Panc1 (cell line): ENCODE data around the gene MILR1. TPM values are rescaled to one million over a fixed set of nuclear protein-coding genes. Genes with fewer than 3 reads are reported as not detected.

ENCODE experiments used
- ATAC-seq: fragments of 200-7000 bp; cut with Tn5 transposase; 2 replicates; pipeline ENCODE4 v1.9.1; 2020; ENCODE audit warnings: mild to moderate bottlenecking, moderate library complexity
- BruUV-seq: library from RNA; stranded (reverse); fragments of 400-500 nt; replicated peaks from 2 replicates; lab custom pipeline; 2021; lab: Mats Ljungman, UMichigan
- CTCF ChIA-PET: fragments of 300-600 bp; sonication (Branson Sonifier 250); formaldehyde crosslinking; loops from one replicate; lab custom pipeline; 2022; ENCODE audit warnings: antibody characterized with exemption; lab: Charles Lee
- POLR2A ChIA-PET: fragments of 300-600 bp; sonication (Branson Sonifier 250); formaldehyde crosslinking; loops from one replicate; lab custom pipeline; 2022; ENCODE audit warnings: antibody characterized with exemption; lab: Charles Lee
- DNase-seq: peaks from one replicate; pipeline ENCODE4 v3.0.0-alpha.2; 2010; ENCODE audit warnings: low read depth, low spot score
- H3K27ac ChIP-seq: 2 replicates; pipeline ENCODE4 v1.5.1; 2011; ENCODE audit warnings: mild to moderate bottlenecking, low read length, inconsistent platforms
- H3K27me3 ChIP-seq: fragments of 200-500 bp; sonication (Bioruptor generic); 2 replicates; pipeline ENCODE4 v1.6.0; 2014; ENCODE audit warnings: low read length, inconsistent platforms; ENCODE audit not compliant: control insufficient read depth, insufficient read depth
- H3K36me3 ChIP-seq: fragments of 200-500 bp; sonication (Bioruptor generic); 2 replicates; pipeline ENCODE4 v1.5.1; 2014; ENCODE audit warnings: inconsistent platforms, mild to moderate bottlenecking, low read length, moderate library complexity; ENCODE audit not compliant: control insufficient read depth, insufficient read depth
- H3K4me1 ChIP-seq: 2 replicates; pipeline ENCODE4 v1.5.1; 2011; ENCODE audit warnings: inconsistent platforms, mild to moderate bottlenecking, low read length, moderate library complexity; ENCODE audit not compliant: control insufficient read depth, insufficient read depth
- H3K4me3 ChIP-seq, 2 experiments: 2 replicates each; pipeline ENCODE4 v1.5.1; 2011 to 2012; ENCODE audit warnings: low read depth in 2 of 2, low read length in 2 of 2, mild to moderate bottlenecking in 2 of 2, inconsistent platforms in 1 of 2, moderate library complexity in 1 of 2
- H3K9me3 ChIP-seq: fragments of 200-500 bp; sonication (Bioruptor generic); 2 replicates; pipeline ENCODE4 v1.5.1; 2014; ENCODE audit warnings: low read depth, mild to moderate bottlenecking, inconsistent platforms, low read length, moderate library complexity; ENCODE audit not compliant: control insufficient read depth, insufficient read depth
- POLR2AphosphoS5 ChIP-seq: IDR thresholded peaks from 2 replicates; pipeline ENCODE4 v1.6.1; 2012; ENCODE audit warnings: mild to moderate bottlenecking, low read depth, low read length, moderate library complexity
- SIN3A ChIP-seq: IDR thresholded peaks from 2 replicates; pipeline ENCODE4 v1.6.1; 2012; ENCODE audit warnings: low read depth, mild to moderate bottlenecking, low read length, moderate library complexity, borderline replicate concordance; ENCODE audit not compliant: insufficient read depth
- TCF7L2 ChIP-seq: IDR thresholded peaks from 2 replicates; pipeline ENCODE4 v1.6.1; 2011; ENCODE audit warnings: mild to moderate bottlenecking, low read depth, low read length, inconsistent platforms
- in situ Hi-C: cut with HindIII; loops from 2 replicates; pipeline ENCODE4 v1.10.0; 2016; ENCODE audit warnings: low sequenced_read_pairs, low pct_unique_long_range_greater_than_20kb
- intact Hi-C: fragments of 100-400 bp; cut with micrococcal nuclease; formaldehyde crosslinking; loops from one replicate; pipeline ENCODE4 v1.10.0; 2022; ENCODE audit not compliant: unreplicated experiment
- total RNA-seq: library from RNA; stranded (reverse); gene quantifications from one replicate; pipeline ENCODE4 v1.2.1, GENCODE V29; 2021; ENCODE audit not compliant: unreplicated experiment
- TF ChIP-seq, protein P1 (sequence below), 2 experiments: IDR thresholded peaks; 2 replicates each; pipeline ENCODE4 v1.6.1; 2011 to 2012; ENCODE audit warnings: low read depth in 2 of 2, control low read depth in 1 of 2, low read length in 1 of 2, mild to moderate bottlenecking in 1 of 2, moderate library complexity in 1 of 2; ENCODE audit not compliant: insufficient read depth in 1 of 2
- TF ChIP-seq, protein P2 (sequence below): fragments of 450-650 bp; IDR thresholded peaks from 2 replicates; pipeline ENCODE4 v1.5.1; 2017; ENCODE audit warnings: mild to moderate bottlenecking

The MILR1 gene
- total RNA-seq, 1 experiment from 2014 or later: not detected

DNA sequence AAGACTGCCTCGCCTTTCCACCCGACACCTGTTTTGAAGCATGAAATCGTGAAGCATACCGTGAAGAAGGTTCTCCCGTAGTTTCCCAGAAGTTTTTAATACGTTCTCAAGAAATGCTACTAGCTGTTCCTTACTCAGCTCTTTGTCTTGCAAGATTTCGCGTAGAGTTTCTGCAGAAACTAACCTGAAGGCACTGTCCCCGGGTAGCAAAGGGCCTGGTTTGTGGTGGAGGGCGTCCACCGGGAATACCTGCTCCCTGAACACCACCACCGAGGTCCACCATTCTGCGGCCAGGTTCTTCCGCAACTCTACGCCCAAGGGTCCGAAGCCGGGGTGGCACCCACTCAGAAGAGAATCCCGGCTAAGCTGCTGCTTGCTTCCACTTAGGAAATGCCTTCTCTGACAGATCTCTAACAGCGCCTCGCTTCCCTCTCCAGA, 47.5 kb downstream of the MILR1 start:
- no TSS peak for BruUV-seq
- Histone ChIP-seq H3K9me3 (no peaks in the 10 kb centered on the region), H3K4me1 (peaks cover 35% of the 10 kb centered on the region), H3K4me3 (peak overlapping the region; percentile 90 to 93), H3K27me3 (no peaks in the 10 kb centered on the region), H3K27ac (peak overlapping the region; percentile 93), H3K36me3 (peaks cover 36% of the 10 kb centered on the region)
- POLR2A ChIA-PET: interaction anchor here (0.6 to 0.9 kb wide), 4 partner anchors 9 to 196 kb away, joined by 3 to 6 read pairs (median 4); no protein-coding TSS in a partner anchor
- ATAC-seq (no peak), DNase-seq (no peak)
- TF ChIP-seq SIN3A (no peak), TCF7L2 (no peak), POLR2AphosphoS5 (no peak)
- TF ChIP-seq, protein P1, sequence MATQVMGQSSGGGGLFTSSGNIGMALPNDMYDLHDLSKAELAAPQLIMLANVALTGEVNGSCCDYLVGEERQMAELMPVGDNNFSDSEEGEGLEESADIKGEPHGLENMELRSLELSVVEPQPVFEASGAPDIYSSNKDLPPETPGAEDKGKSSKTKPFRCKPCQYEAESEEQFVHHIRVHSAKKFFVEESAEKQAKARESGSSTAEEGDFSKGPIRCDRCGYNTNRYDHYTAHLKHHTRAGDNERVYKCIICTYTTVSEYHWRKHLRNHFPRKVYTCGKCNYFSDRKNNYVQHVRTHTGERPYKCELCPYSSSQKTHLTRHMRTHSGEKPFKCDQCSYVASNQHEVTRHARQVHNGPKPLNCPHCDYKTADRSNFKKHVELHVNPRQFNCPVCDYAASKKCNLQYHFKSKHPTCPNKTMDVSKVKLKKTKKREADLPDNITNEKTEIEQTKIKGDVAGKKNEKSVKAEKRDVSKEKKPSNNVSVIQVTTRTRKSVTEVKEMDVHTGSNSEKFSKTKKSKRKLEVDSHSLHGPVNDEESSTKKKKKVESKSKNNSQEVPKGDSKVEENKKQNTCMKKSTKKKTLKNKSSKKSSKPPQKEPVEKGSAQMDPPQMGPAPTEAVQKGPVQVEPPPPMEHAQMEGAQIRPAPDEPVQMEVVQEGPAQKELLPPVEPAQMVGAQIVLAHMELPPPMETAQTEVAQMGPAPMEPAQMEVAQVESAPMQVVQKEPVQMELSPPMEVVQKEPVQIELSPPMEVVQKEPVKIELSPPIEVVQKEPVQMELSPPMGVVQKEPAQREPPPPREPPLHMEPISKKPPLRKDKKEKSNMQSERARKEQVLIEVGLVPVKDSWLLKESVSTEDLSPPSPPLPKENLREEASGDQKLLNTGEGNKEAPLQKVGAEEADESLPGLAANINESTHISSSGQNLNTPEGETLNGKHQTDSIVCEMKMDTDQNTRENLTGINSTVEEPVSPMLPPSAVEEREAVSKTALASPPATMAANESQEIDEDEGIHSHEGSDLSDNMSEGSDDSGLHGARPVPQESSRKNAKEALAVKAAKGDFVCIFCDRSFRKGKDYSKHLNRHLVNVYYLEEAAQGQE (IDR thresholded peaks at IDR 0.05; ENCODE audit: insufficient read depth in 1 of 2, low read depth in 2 of 2, low read length in 1 of 2): no peak
- TF ChIP-seq, protein P2, sequence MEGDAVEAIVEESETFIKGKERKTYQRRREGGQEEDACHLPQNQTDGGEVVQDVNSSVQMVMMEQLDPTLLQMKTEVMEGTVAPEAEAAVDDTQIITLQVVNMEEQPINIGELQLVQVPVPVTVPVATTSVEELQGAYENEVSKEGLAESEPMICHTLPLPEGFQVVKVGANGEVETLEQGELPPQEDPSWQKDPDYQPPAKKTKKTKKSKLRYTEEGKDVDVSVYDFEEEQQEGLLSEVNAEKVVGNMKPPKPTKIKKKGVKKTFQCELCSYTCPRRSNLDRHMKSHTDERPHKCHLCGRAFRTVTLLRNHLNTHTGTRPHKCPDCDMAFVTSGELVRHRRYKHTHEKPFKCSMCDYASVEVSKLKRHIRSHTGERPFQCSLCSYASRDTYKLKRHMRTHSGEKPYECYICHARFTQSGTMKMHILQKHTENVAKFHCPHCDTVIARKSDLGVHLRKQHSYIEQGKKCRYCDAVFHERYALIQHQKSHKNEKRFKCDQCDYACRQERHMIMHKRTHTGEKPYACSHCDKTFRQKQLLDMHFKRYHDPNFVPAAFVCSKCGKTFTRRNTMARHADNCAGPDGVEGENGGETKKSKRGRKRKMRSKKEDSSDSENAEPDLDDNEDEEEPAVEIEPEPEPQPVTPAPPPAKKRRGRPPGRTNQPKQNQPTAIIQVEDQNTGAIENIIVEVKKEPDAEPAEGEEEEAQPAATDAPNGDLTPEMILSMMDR: no peak
- CTCF ChIA-PET: interaction anchor here (0.7 kb wide), 1 partner anchor 201 kb away, joined by 3 read pairs; no protein-coding TSS in a partner anchor
- intact Hi-C loops: no loop called here
- in situ Hi-C loops: no loop called here

DNA sequence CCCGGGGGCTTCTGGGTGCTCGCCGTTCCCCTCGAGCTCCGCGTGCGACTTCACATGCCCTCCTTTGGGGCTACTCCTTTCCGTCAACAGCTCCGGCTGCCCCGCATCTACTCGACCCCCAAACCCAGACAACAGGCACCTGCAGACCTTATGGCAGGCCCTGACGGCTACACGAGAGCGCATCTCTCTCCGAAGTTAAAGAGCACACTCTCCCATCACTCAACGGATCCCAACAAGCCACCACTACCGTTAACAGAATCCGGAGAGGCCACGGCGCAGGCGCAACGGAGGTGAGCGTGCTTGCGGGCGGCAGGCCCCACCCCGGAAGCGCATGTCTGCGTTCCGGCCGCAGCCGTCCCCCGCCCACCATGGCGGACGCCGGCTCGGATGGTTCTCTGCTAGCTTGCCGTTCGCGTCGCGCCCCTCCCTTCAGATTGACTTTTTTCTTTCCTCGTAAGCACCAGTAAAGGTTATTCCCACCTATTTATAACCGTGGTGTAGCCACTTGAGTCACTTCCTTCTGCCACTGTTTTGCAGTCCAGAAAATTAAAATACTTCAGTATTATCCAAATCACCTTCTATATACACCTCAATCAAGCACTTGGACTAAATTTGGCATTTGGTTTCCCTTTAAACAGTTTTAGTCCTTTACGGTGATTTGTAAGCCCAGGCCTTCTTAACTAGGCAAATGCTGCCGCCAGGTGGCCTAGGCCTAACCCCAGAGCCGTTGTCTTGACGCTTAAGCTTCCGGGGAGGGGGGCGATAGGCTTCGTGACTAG, 48.1 kb downstream of the MILR1 start, which contains the start of gene POLG2:
POLG2 (minus strand) TSS at position 269 of the 779 bp plus-strand sequence; CDS start at position 183, 86 bp downstream.
- no TSS peak for BruUV-seq
- intact Hi-C loops: no loop called here
- H3K4me3 ChIP-seq: peak within 1 kb of the TSS; percentile 90 to 93
- H3K27me3 ChIP-seq: no peaks in the 10 kb centered on the region
- in situ Hi-C loops: no loop called here
- POLR2A ChIA-PET: interaction anchor here (0.6 to 0.9 kb wide), 6 partner anchors 8 to 197 kb away, joined by 3 to 6 read pairs (median 4); partner anchors contain the start of gene CEP95
- H3K9me3 ChIP-seq: no peaks in the 10 kb centered on the region
- H3K36me3 ChIP-seq: peaks cover 42% of the 10 kb centered on the region
- no peak for DNase-seq
- peaks cover 39% of the 10 kb centered on the region for H3K4me1 ChIP-seq
- peak; percentile 94 for TF ChIP-seq POLR2AphosphoS5
- TF ChIP-seq SIN3A: no peak
- TF ChIP-seq, protein P1 (IDR thresholded peaks at IDR 0.05; ENCODE audit: insufficient read depth in 1 of 2, low read depth in 2 of 2, low read length in 1 of 2): no peak
- TF ChIP-seq, protein P2: peak; percentile 66
- TF ChIP-seq TCF7L2: no peak
- ATAC-seq: peak; percentile 92
- CTCF ChIA-PET: interaction anchor here (0.7 kb wide), 1 partner anchor 201 kb away, joined by 3 read pairs; no protein-coding TSS in a partner anchor
- peak within 1 kb of the TSS; percentile 93 for H3K27ac ChIP-seq
